Smooth muscle cell (in vitro differentiated cells): ENCODE measurements around the gene HS6ST1. TPM values are rescaled to one million over a fixed set of nuclear protein-coding genes. Genes with fewer than 3 reads are reported as not detected.

Source experiments
- DNase-seq: peaks from one replicate; lab custom pipeline; 2025; ENCODE audit not compliant: unreplicated experiment; lab: John Stamatoyannopoulos, UW
- H2AFZ ChIP-seq: fragments of 200-600 bp; sonication (generic); 2 replicates; pipeline ENCODE4 v1.6.0; 2016; ENCODE audit warnings: antibody characterized with exemption, low read depth, mild to moderate bottlenecking
- H3F3A ChIP-seq: fragments of 200-600 bp; sonication (generic); 2 replicates; pipeline ENCODE4 v1.6.0; 2017; ENCODE audit warnings: antibody characterized with exemption, low read depth
- H3K27ac ChIP-seq: fragments of 200-600 bp; sonication (generic); 2 replicates; pipeline ENCODE4 v1.5.1; 2016; ENCODE audit warnings: low read depth, mild to moderate bottlenecking
- H3K27me3 ChIP-seq: fragments of 200-600 bp; sonication (generic); 2 replicates; pipeline ENCODE4 v1.6.1; 2016; ENCODE audit warnings: low read depth, mild to moderate bottlenecking
- H3K36me3 ChIP-seq: fragments of 200-600 bp; sonication (generic); 2 replicates; pipeline ENCODE4 v1.5.1; 2016; ENCODE audit warnings: low read depth
- H3K4me1 ChIP-seq: fragments of 200-600 bp; sonication (generic); 2 replicates; pipeline ENCODE4 v1.5.1; 2016; ENCODE audit warnings: low read depth
- H3K4me2 ChIP-seq: fragments of 200-600 bp; sonication (generic); 2 replicates; pipeline ENCODE4 v1.6.0; 2016; ENCODE audit warnings: mild to moderate bottlenecking
- H3K4me3 ChIP-seq: fragments of 200-600 bp; sonication (generic); 2 replicates; pipeline ENCODE4 v1.5.1; 2016; ENCODE audit warnings: mild to moderate bottlenecking
- H3K79me2 ChIP-seq: fragments of 200-600 bp; sonication (generic); 2 replicates; pipeline ENCODE4 v1.6.0; 2016; ENCODE audit warnings: low read depth, mild to moderate bottlenecking
- H3K9ac ChIP-seq: fragments of 200-600 bp; sonication (generic); 2 replicates; pipeline ENCODE4 v1.6.0; 2016; ENCODE audit warnings: low read depth
- H3K9me3 ChIP-seq: fragments of 200-600 bp; sonication (generic); replicated peaks from 2 replicates; pipeline ENCODE4 v1.5.1; 2016; ENCODE audit warnings: low read depth
- H4K20me1 ChIP-seq: fragments of 200-600 bp; sonication (generic); 2 replicates; pipeline ENCODE4 v1.6.0; 2016; ENCODE audit warnings: low read depth
- CTCF ChIP-seq: fragments of 200-600 bp; sonication (generic); IDR thresholded peaks from 2 replicates; pipeline ENCODE4 v1.5.1; 2017; ENCODE audit warnings: borderline replicate concordance, mild to moderate bottlenecking, antibody characterized with exemption; ENCODE audit not compliant: insufficient read depth, poor library complexity, severe bottlenecking
- WGBS: methylation state at CpG from one replicate; pipeline ENCODE4 v1.1.7; 2016; ENCODE audit warnings: low lambda C conversion rate; 5-methylcytosine and 5-hydroxymethylcytosine counted together
- polyA plus RNA-seq: library from polyadenylated mRNA; unstranded; fragments of >200 nt; fragmentation: Nextera tagmentation; extraction: Ambion mirVana; gene quantifications from 2 replicates; pipeline ENCODE4 v1.2.1, GENCODE V29; 2016
- total RNA-seq: library from RNA; depleted of rRNA; stranded (reverse); fragments of >200 nt; gene quantifications from 2 replicates; pipeline ENCODE4 v1.2.3, GENCODE V29; 2014

Gene HS6ST1
- total and polyA plus RNA-seq, 2 experiments from 2014 or later, result 9.3 to 13.0 TPM

DNA sequence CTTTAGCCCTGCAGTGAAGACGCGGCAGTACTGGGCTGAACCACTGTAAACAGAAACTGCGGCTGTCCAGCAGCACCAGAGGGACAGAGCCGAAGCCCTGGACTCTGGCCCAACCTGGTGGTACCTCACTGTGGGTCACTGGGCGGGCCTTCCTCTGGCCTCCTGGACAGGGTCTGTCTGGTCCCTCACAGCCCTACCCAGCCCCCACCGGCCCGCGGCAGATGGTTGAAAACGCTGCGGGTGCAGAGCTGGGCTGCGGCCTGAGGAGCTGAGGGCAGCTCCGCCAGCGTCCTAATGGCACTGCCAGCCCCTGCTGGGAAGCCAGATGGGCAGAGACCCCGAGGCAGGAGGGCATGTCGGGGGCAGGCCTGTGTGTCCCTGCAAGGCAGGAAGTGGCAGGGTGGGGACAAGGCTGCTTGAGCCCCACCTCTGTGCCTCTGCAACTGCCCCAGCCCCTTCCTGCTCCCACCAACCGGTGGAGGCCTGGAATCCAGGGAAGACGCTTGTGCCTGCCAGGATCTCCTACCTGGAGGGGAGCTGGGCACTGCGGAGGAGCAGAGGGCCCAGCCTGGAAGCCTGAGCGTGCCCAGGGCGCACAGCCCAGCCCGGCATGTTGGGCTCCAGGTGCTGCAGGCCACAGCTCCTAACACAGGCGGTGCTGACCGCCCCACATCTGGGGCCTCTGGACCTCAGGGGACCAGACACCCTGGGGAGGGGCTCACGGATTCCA is 36.3 kb downstream of the HS6ST1 start:
- Histone ChIP-seq H3K36me3 (no peaks in the 10 kb centered on the region), H3K4me3 (no peak overlapping the region), H3K27me3 (no peaks in the 10 kb centered on the region), H3F3A (no peaks in the 10 kb centered on the region), H2AFZ (no peak overlapping the region), H4K20me1 (peaks cover 85% of the 10 kb centered on the region), H3K9ac (no peak overlapping the region), H3K9me3 (no peaks in the 10 kb centered on the region), H3K4me2 (no peak overlapping the region), H3K79me2 (no peaks in the 10 kb centered on the region), H3K4me1 (no peaks in the 10 kb centered on the region), H3K27ac (no peak overlapping the region)
- 93% methylated on average over 24 of the region's 24 CpGs for WGBS
- no peak for TF ChIP-seq CTCF
- no peak for DNase-seq

DNA sequence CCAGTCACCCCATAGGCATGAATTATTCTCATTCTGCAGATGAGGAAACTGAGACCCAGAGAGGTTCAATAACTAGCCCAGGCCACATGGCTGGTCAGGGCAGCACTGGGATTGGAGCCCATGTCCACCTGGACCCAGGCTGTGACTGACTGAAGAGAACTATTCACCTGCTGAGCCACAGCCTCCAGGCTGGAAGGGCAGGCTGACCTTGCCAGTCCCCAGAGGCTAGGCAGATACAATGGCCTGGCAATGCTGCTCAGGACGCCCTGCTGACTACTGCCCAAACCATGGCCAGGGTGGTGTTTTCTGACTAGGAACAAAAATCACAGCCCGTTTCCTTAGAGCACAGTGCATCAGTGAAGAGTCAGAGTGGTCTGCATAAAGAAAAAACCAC is 36.8 kb downstream of the HS6ST1 start:
- Histone ChIP-seq H2AFZ (no peak overlapping the region), H4K20me1 (peaks cover 80% of the 10 kb centered on the region), H3K27ac (no peak overlapping the region), H3K9me3 (no peaks in the 10 kb centered on the region), H3K4me3 (no peak overlapping the region), H3K79me2 (no peaks in the 10 kb centered on the region), H3K4me1 (no peaks in the 10 kb centered on the region), H3K27me3 (no peaks in the 10 kb centered on the region), H3K36me3 (no peaks in the 10 kb centered on the region), H3K9ac (no peak overlapping the region), H3F3A (no peaks in the 10 kb centered on the region), H3K4me2 (no peak overlapping the region)
- no peak for DNase-seq
- no peak for TF ChIP-seq CTCF
- 96% methylated on average over 2 of the region's 2 CpGs for WGBS

- H3K4me1 ChIP-seq, result no peaks in the 10 kb centered on the region
- H3K79me2 ChIP-seq, result no peaks in the 10 kb centered on the region
- no peak overlapping the region for H3K4me2 ChIP-seq
- H3K27ac ChIP-seq, result no peak overlapping the region
- H3F3A ChIP-seq, result no peaks in the 10 kb centered on the region
- H4K20me1 ChIP-seq, result peaks cover 70% of the 10 kb centered on the region
- no peak for DNase-seq
- WGBS, result 96% methylated on average over 5 of the region's 5 CpGs
- no peak for TF ChIP-seq CTCF
- no peak overlapping the region for H3K4me3 ChIP-seq
- no peaks in the 10 kb centered on the region for H3K9me3 ChIP-seq
- no peak overlapping the region for H3K9ac ChIP-seq
- H3K27me3 ChIP-seq, result no peaks in the 10 kb centered on the region
- H2AFZ ChIP-seq, result no peak overlapping the region
- H3K36me3 ChIP-seq, result no peaks in the 10 kb centered on the region
These were observed 37.8 kb downstream of the HS6ST1 start for GRCh38 chr2:128280901-128281321.
